HepG2 (cell line): ENCODE results near the gene WNT5B. TPM values are rescaled to one million over a fixed set of nuclear protein-coding genes. Genes with fewer than 3 reads are reported as not detected.
A peak's percentile ranks its signal among the peaks of the same experiment; 100 is the strongest.

Source experiments
- ATAC-seq: fragments of 200-7000 bp; cut with Tn5 transposase; 3 replicates; pipeline ENCODE4 v1.9.1; 2020; ENCODE audit warnings: mild to moderate bottlenecking, moderate library complexity
- BruUV-seq: library from RNA; stranded (reverse); fragments of 400-500 nt; replicated peaks from 2 replicates; lab custom pipeline; 2021; lab: Mats Ljungman, UMichigan
- CTCF ChIA-PET: fragments of 300-600 bp; formaldehyde crosslinking; extraction: SDS; loops from one replicate; lab custom pipeline; 2021; ENCODE audit warnings: low total read pairs, inconsistent platforms, low intra/inter-chr PET ratio; lab: Yijun Ruan, JAX
- POLR2A ChIA-PET: fragments of 350-600 bp; sonication (Branson Sonifier 250); formaldehyde crosslinking; loops from one replicate; lab custom pipeline; 2020; ENCODE audit warnings: antibody characterized with exemption, inconsistent platforms; lab: Yijun Ruan, JAX
- DNase-seq: peaks from one replicate; pipeline ENCODE4 v3.0.0-alpha.2; 2015; ENCODE audit warnings: low spot score
- FAIRE-seq: peaks from 3 replicates; lab custom pipeline; 2011; peaks lifted over from hg19 to GRCh38; lab: Jason Lieb, UNC
- H2AFZ ChIP-seq: one replicate; pipeline ENCODE4 v1.6.1; 2011; ENCODE audit warnings: low read length, inconsistent platforms
- H3K27ac ChIP-seq: fragments of 300-600 bp; 3 replicates; pipeline ENCODE4 v1.8.0; 2011; ENCODE audit warnings: mixed run types, mild to moderate bottlenecking, mixed read lengths, low read length, inconsistent platforms; ENCODE audit not compliant: insufficient read depth; ENCODE audit errors: extremely low read length
- H3K27me3 ChIP-seq, 2 experiments: fragments of 200-600 bp in 1 of 2; 2 replicates in 1 of 2; 3 replicates in 1 of 2; pipeline versions ENCODE4 v1.6.0 to v1.8.0; 2011; ENCODE audit warnings: low read length in 2 of 2, mild to moderate bottlenecking in 2 of 2, moderate library complexity in 2 of 2, inconsistent platforms in 1 of 2; ENCODE audit not compliant: insufficient read depth in 2 of 2, control insufficient read depth in 1 of 2
- H3K36me3 ChIP-seq, 2 experiments: fragments of 200-600 bp in 1 of 2; replicated peaks in 1 of 2; 2 replicates in 1 of 2; 3 replicates in 1 of 2; pipeline versions ENCODE4 v1.5.1 to v1.8.0; 2011; ENCODE audit warnings: low read length in 2 of 2, inconsistent platforms in 1 of 2; ENCODE audit not compliant: insufficient read depth in 2 of 2, control insufficient read depth in 1 of 2
- H3K4me1 ChIP-seq: 2 replicates; pipeline ENCODE4 v1.5.1; 2012; ENCODE audit warnings: low read length, inconsistent platforms; ENCODE audit not compliant: insufficient read depth
- H3K4me2 ChIP-seq: 2 replicates; pipeline ENCODE4 v1.6.0; 2011; ENCODE audit warnings: low read depth, low read length, inconsistent platforms
- H3K4me3 ChIP-seq, 3 experiments: fragments of 200-600 bp in 1 of 3; sonication (generic), shearing (Covaris generic) in 1 of 3; replicated peaks in 1 of 3; 2 replicates each; pipeline ENCODE4 v1.5.1; 2011 to 2016; ENCODE audit warnings: low read length in 3 of 3, inconsistent platforms in 2 of 3, low read depth in 2 of 3, mild to moderate bottlenecking in 2 of 3, control low read depth in 1 of 3, mixed read lengths in 1 of 3; ENCODE audit not compliant: insufficient read depth in 1 of 3
- H3K79me2 ChIP-seq: one replicate; pipeline ENCODE4 v1.6.1; 2011; ENCODE audit warnings: low read length, inconsistent platforms; ENCODE audit not compliant: insufficient read depth
- H3K9ac ChIP-seq: 2 replicates; pipeline ENCODE4 v1.6.0; 2011; ENCODE audit warnings: mild to moderate bottlenecking, low read depth, low read length, inconsistent platforms; ENCODE audit not compliant: insufficient read depth
- H3K9me3 ChIP-seq: 2 replicates; pipeline ENCODE4 v1.5.1; 2012; ENCODE audit warnings: mild to moderate bottlenecking, low read length
- H4K20me1 ChIP-seq: 2 replicates; pipeline ENCODE4 v1.6.0; 2011; ENCODE audit warnings: inconsistent platforms, mild to moderate bottlenecking, low read length, moderate library complexity; ENCODE audit not compliant: insufficient read depth
- MNT ChIP-seq: fragments of 450-650 bp; IDR thresholded peaks from 2 replicates; pipeline ENCODE4 v1.6.1; 2016
- PLRG1 ChIP-seq: fragments of 450-650 bp; conservative IDR thresholded peaks from 2 replicates; pipeline ENCODE4 v1.6.1; 2016
- RAD51 ChIP-seq: fragments of 450-650 bp; IDR thresholded peaks from 2 replicates; pipeline ENCODE4 v1.6.1; 2016; ENCODE audit warnings: borderline replicate concordance
- REPIN1 ChIP-seq: sonication (generic); formaldehyde crosslinking; IDR thresholded peaks from 2 replicates; pipeline ENCODE4 v1.8.0; 2022; ENCODE audit warnings: missing genetic modification reagents, low read depth, mild to moderate bottlenecking, borderline replicate concordance
- RFXAP ChIP-seq: sonication (generic); formaldehyde crosslinking; IDR thresholded peaks from 2 replicates; pipeline ENCODE4 v1.4.0; 2020; ENCODE audit warnings: missing genetic modification reagents, borderline replicate concordance
- SMARCC2 ChIP-seq: fragments of 450-650 bp; IDR thresholded peaks from 2 replicates; pipeline ENCODE4 v1.6.1; 2017; ENCODE audit warnings: antibody characterized with exemption, mild to moderate bottlenecking
- TAF1 ChIP-seq: sonication (generic); formaldehyde crosslinking; IDR thresholded peaks from 2 replicates; pipeline ENCODE4 v1.4.0; 2020; ENCODE audit warnings: missing genetic modification reagents
- TFAP4 ChIP-seq: sonication (generic); IDR thresholded peaks from 2 replicates; pipeline ENCODE4 v1.6.1; 2016; ENCODE audit warnings: low read depth, borderline replicate concordance
- YEATS4 ChIP-seq: sonication (generic); formaldehyde crosslinking; IDR thresholded peaks from 2 replicates; pipeline ENCODE4 v1.4.0; 2020; ENCODE audit warnings: missing genetic modification reagents, borderline replicate concordance
- ZNF350 ChIP-seq: sonication (generic); formaldehyde crosslinking; IDR thresholded peaks from 2 replicates; pipeline ENCODE4 v1.4.0; 2020; ENCODE audit warnings: mild to moderate bottlenecking, low read depth, missing genetic modification reagents, borderline replicate concordance
- ZNF660 ChIP-seq: sonication (generic); formaldehyde crosslinking; IDR thresholded peaks from 2 replicates; pipeline ENCODE4 v1.5.1; 2020; ENCODE audit warnings: mild to moderate bottlenecking, low read depth, missing genetic modification reagents, borderline replicate concordance
- ZNF674 ChIP-seq: sonication (generic); formaldehyde crosslinking; IDR thresholded peaks from 2 replicates; pipeline ENCODE4 v1.5.0; 2020; ENCODE audit warnings: low read depth, mild to moderate bottlenecking, missing genetic modification reagents
- ZNF780A ChIP-seq: sonication (generic); formaldehyde crosslinking; IDR thresholded peaks from 2 replicates; pipeline ENCODE4 v1.8.0; 2022; ENCODE audit warnings: mild to moderate bottlenecking, missing genetic modification reagents, moderate library complexity
- ZUFSP ChIP-seq: sonication (generic); formaldehyde crosslinking; IDR thresholded peaks from 2 replicates; pipeline ENCODE4 v1.9.0; 2021; ENCODE audit warnings: missing genetic modification reagents, mild to moderate bottlenecking, borderline replicate concordance
- WGBS: methylation state at CpG from one replicate; pipeline ENCODE4 v1.1.6; 2017; ENCODE audit warnings: low lambda C conversion rate; 5-methylcytosine and 5-hydroxymethylcytosine counted together
- in situ Hi-C: cut with HindIII; loops from 2 replicates; pipeline ENCODE4 v1.10.0; 2017; ENCODE audit warnings: low pct_unique_long_range_greater_than_20kb; ENCODE audit not compliant: extremely low pct_ligation_motif_present
- intact Hi-C: fragments of 100-400 bp; cut with micrococcal nuclease; formaldehyde crosslinking; loops from one replicate; pipeline ENCODE4 v1.10.0; 2022; ENCODE audit not compliant: unreplicated experiment
- polyA plus RNA-seq, 8 experiments: library from polyadenylated mRNA; depleted of rRNA in 3 of 8; stranded (reverse) in 7 of 8; unstranded in 1 of 8; fragments of >200 nt; fragmentation: Illumina TruSeq in 4 of 8; extraction: Trizol in 4 of 8; gene quantifications; 2 replicates each; pipeline versions ENCODE4 v1.2.1 to v1.2.3, GENCODE V29; 2011 to 2016; ENCODE audit warnings: low read depth in 4 of 8, missing spikeins in 1 of 8, mixed read lengths in 1 of 8; ENCODE audit not compliant: insufficient read depth in 1 of 8
- total RNA-seq, 5 experiments: library from RNA; depleted of rRNA; stranded (reverse); fragments of >200 nt; fragmentation: Illumina TruSeq; extraction: Trizol; gene quantifications; 2 replicates each; pipeline ENCODE4 v1.2.3, GENCODE V29; 2016; ENCODE audit warnings: low read depth in 1 of 5
- TF ChIP-seq, protein P1 (sequence below): sonication (generic); formaldehyde crosslinking; IDR thresholded peaks from 2 replicates; pipeline ENCODE4 v1.5.0; 2020; ENCODE audit warnings: mild to moderate bottlenecking, missing genetic modification reagents
- TF ChIP-seq, protein P2 (sequence below): sonication (generic); formaldehyde crosslinking; IDR thresholded peaks from 2 replicates; pipeline ENCODE4 v1.4.0; 2020; ENCODE audit warnings: low read depth, mild to moderate bottlenecking, missing genetic modification reagents

Gene WNT5B
- total and polyA plus RNA-seq, 2 of the 13 experiments (the other 11 are each of a cell fraction or from before 2014, with no cell fraction given) = 0.04 TPM; not detected in 1

- no TSS peak for BruUV-seq
- in situ Hi-C loops = no loop called here
- peak; percentile 81 for DNase-seq
- 4% methylated on average over 22 of the region's 69 CpGs for WGBS
- Histone ChIP-seq H3K4me1 (peaks cover 54% of the 10 kb centered on the region), H3K27ac (peak overlapping the region; percentile 69), H3K4me3 (peak overlapping the region; percentile 50 to 73 (median 56); a peak in 4 of 6 replicates), H3K27me3 (no peaks in the 10 kb centered on the region), H4K20me1 (no peaks in the 10 kb centered on the region), H3K36me3 (no peaks in the 10 kb centered on the region), H3K9me3 (no peaks in the 10 kb centered on the region), H3K79me2 (no peaks in the 10 kb centered on the region), H3K9ac (peak overlapping the region; percentile 52), H2AFZ (no peak overlapping the region), H3K4me2 (peak overlapping the region; percentile 80)
- ATAC-seq = peak; percentile 91
- FAIRE-seq = no peak
- POLR2A ChIA-PET = interaction anchor here (0.8 to 3.5 kb wide), 10 partner anchors 8 to 332 kb away, joined by 3 to 37 read pairs (median 3); partner anchors contain the start of gene ADIPOR2
- CTCF ChIA-PET = no interaction called here
- intact Hi-C loops = loop anchor here (10.0 kb wide), 1 partner anchor 103 kb away; no protein-coding TSS in a partner anchor
- TF ChIP-seq ZUFSP (CRISPR knock-in tag) = no peak
- no peak for TF ChIP-seq PLRG1
- TF ChIP-seq TFAP4 = peak; percentile 32; the same call in 1 of the 2 replicates
- TF ChIP-seq, protein P1, sequence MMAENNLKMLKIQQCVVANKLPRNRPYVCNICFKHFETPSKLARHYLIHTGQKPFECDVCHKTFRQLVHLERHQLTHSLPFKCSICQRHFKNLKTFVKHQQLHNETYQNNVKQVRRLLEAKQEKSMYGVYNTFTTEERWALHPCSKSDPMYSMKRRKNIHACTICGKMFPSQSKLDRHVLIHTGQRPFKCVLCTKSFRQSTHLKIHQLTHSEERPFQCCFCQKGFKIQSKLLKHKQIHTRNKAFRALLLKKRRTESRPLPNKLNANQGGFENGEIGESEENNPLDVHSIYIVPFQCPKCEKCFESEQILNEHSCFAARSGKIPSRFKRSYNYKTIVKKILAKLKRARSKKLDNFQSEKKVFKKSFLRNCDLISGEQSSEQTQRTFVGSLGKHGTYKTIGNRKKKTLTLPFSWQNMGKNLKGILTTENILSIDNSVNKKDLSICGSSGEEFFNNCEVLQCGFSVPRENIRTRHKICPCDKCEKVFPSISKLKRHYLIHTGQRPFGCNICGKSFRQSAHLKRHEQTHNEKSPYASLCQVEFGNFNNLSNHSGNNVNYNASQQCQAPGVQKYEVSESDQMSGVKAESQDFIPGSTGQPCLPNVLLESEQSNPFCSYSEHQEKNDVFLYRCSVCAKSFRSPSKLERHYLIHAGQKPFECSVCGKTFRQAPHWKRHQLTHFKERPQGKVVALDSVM (CRISPR knock-in tag) = no peak
- TF ChIP-seq SMARCC2 = no peak
- peak; percentile 51; the same call in 1 of the 2 replicates for TF ChIP-seq TAF1 (CRISPR knock-in tag)
- TF ChIP-seq, protein P2, sequence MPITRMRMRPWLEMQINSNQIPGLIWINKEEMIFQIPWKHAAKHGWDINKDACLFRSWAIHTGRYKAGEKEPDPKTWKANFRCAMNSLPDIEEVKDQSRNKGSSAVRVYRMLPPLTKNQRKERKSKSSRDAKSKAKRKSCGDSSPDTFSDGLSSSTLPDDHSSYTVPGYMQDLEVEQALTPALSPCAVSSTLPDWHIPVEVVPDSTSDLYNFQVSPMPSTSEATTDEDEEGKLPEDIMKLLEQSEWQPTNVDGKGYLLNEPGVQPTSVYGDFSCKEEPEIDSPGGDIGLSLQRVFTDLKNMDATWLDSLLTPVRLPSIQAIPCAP (CRISPR knock-in tag) = no peak
- TF ChIP-seq MNT = peak; percentile 62
- no peak for TF ChIP-seq ZNF660 (CRISPR knock-in tag)
- TF ChIP-seq RAD51 = no peak
- no peak for TF ChIP-seq ZNF780A (CRISPR knock-in tag)
- no peak for TF ChIP-seq REPIN1
- TF ChIP-seq YEATS4 (CRISPR knock-in tag) = no peak; the same call in 1 of the 2 replicates
- TF ChIP-seq ZNF674 (CRISPR knock-in tag) = no peak
- TF ChIP-seq ZNF350 (CRISPR knock-in tag) = 0 out of 2 replicates have a peak, but pooled peaks have one; percentile 33
- TF ChIP-seq RFXAP (CRISPR knock-in tag) = no peak
Measured at GRCh38 chr12:1661553-1662335, 32.7 kb downstream of the WNT5B start.
